Esophagus squamous epithelium (tissue), 4 donors: ENCODE data around the gene ABO.

Experiments
- CTCF ChIP-seq, 6 experiments: fragments of 450-650 bp in 4 of 6; fragments of 200-600 bp in 2 of 6; sonication (generic) in 2 of 6; IDR thresholded peaks; one replicate each; pipeline ENCODE4 v1.5.1; 2016 to 2019; ENCODE audit warnings: antibody characterized with exemption in 6 of 6, mild to moderate bottlenecking in 4 of 6, moderate library complexity in 4 of 6
- POLR2A ChIP-seq, 4 donors: fragments of 450-650 bp; IDR thresholded peaks; one replicate each; pipeline ENCODE4 v1.6.1; 2017; ENCODE audit warnings: antibody characterized with exemption in 4 of 4, mild to moderate bottlenecking in 4 of 4, moderate library complexity in 3 of 4

GRCh38 chr9:133235549-133236222 lies 39.3 kb downstream of the ABO start:
- no peak for TF ChIP-seq CTCF (IDR thresholded peaks at IDR 0.05)
- TF ChIP-seq POLR2A (IDR thresholded peaks at IDR 0.05) = no peak
